ENCODE data around the gene ABCC2.

ABCC2 gene

DNA sequence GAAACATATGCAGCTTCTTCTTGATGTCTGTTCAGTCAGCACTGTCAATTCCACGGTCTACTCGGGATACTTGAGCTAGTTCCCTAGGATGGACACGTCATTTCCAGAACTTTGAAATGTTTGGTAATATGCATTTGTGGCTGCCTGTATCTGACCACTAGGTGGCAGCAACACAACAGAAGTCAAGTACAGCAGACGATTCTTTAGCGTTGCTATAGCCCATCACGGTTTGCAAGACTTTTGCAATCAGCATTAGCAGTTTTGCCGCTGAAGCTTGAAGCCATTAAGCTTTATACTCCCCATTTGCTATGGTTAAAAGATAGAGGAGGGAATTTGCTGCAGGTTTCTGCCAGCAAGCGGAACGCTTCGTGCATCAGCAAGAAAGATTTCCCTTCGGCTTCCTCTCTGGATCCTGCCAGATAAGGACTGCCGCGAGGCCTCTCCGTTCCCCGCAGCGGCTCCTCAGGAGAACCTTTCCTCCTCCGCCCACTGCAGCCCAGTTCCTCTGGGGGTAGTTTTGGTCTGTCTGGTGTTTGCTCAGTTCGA lies 63.5 kb downstream of the ABCC2 start:
- H3K27me3 ChIP-seq (replicated peaks; ENCODE audit: insufficient read depth, low read length), result no peaks in the 10 kb centered on the region
- DNase-seq, result peak; percentile 78
- H3K4me1 ChIP-seq (ENCODE audit: low read length), result no peaks in the 10 kb centered on the region
- peak overlapping the region; percentile 38 for H3K4me2 ChIP-seq (ENCODE audit: low read depth, low read length)
- H4K20me1 ChIP-seq (ENCODE audit: insufficient read depth, low read length), result no peaks in the 10 kb centered on the region
- H3K4me3 ChIP-seq (ENCODE audit: low read length), result 0 out of 2 replicates have a peak overlapping the region, but pooled peaks have one; percentile 14
- 0 out of 2 replicates have a peak overlapping the region, but pooled peaks have one; percentile 19 for H2AFZ ChIP-seq (ENCODE audit: low read length)
- TF ChIP-seq EZH2 (optimal IDR thresholded peaks at IDR 0.05; ENCODE audit: low read depth, low read length), result no peak
- TF ChIP-seq, protein P1, sequence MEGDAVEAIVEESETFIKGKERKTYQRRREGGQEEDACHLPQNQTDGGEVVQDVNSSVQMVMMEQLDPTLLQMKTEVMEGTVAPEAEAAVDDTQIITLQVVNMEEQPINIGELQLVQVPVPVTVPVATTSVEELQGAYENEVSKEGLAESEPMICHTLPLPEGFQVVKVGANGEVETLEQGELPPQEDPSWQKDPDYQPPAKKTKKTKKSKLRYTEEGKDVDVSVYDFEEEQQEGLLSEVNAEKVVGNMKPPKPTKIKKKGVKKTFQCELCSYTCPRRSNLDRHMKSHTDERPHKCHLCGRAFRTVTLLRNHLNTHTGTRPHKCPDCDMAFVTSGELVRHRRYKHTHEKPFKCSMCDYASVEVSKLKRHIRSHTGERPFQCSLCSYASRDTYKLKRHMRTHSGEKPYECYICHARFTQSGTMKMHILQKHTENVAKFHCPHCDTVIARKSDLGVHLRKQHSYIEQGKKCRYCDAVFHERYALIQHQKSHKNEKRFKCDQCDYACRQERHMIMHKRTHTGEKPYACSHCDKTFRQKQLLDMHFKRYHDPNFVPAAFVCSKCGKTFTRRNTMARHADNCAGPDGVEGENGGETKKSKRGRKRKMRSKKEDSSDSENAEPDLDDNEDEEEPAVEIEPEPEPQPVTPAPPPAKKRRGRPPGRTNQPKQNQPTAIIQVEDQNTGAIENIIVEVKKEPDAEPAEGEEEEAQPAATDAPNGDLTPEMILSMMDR (IDR thresholded peaks at IDR 0.05; ENCODE audit: low read length), result peak; percentile 94
- no peak overlapping the region for H3K9ac ChIP-seq (ENCODE audit: low read length)
- no peaks in the 10 kb centered on the region for H3K9me2 ChIP-seq (replicated peaks; ENCODE audit: insufficient read depth, low read length)
- H3F3A ChIP-seq (ENCODE audit: insufficient read depth, low read length), result no peaks in the 10 kb centered on the region
- no peaks in the 10 kb centered on the region for H3K36me3 ChIP-seq (replicated peaks; ENCODE audit: insufficient read depth, low read length)
- H3K27ac ChIP-seq (ENCODE audit: low read length), result no peak overlapping the region
- H3K79me2 ChIP-seq (ENCODE audit: low read length), result no peaks in the 10 kb centered on the region
- H3K9me3 ChIP-seq (replicated peaks; ENCODE audit: insufficient read depth, low read length), result no peaks in the 10 kb centered on the region

GRCh38 chr10:99849057-99849456 lies 66.6 kb downstream of the ABCC2 start:
- H3K27ac ChIP-seq (ENCODE audit: low read length), result no peak overlapping the region

DNA sequence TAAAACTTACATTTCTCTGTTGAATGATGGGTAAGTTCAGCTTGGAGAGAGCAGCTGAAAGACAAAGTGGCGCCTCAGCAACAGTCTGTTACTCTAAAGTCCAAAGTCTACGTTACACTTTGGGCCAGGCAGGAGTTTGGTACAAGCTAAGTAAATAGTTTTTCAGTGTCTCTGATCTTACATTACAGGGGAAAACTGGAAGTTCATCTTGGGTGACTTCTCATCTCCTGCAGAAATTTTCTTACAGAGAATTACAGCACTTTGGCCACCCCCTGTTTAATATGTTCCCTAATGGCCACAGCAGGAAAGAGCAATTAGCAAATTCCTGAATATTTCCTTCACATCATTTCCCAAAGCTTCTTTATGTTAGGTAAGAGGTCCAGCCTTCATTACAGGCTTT lies 67.1 kb downstream of the ABCC2 start:
- no peak for TF ChIP-seq EZH2phosphoT487 (IDR thresholded peaks at IDR 0.05; ENCODE audit: low read length)
- TF ChIP-seq EZH2 (optimal IDR thresholded peaks at IDR 0.05; ENCODE audit: low read depth, low read length), result no peak
- TF ChIP-seq, protein P1 (IDR thresholded peaks at IDR 0.05; ENCODE audit: low read length), result no peak
- H4K20me1 ChIP-seq (ENCODE audit: insufficient read depth, low read length), result no peaks in the 10 kb centered on the region
- no peaks in the 10 kb centered on the region for H3K27me3 ChIP-seq (replicated peaks; ENCODE audit: insufficient read depth, low read length)
- no peaks in the 10 kb centered on the region for H3K79me2 ChIP-seq (ENCODE audit: low read length)
- no peaks in the 10 kb centered on the region for H3K36me3 ChIP-seq (replicated peaks; ENCODE audit: insufficient read depth, low read length)
- H3K9me3 ChIP-seq (replicated peaks; ENCODE audit: insufficient read depth, low read length), result no peaks in the 10 kb centered on the region
- H3K9me2 ChIP-seq (replicated peaks; ENCODE audit: insufficient read depth, low read length), result no peaks in the 10 kb centered on the region
- H3K4me2 ChIP-seq (ENCODE audit: low read depth, low read length), result no peak overlapping the region
- no peak overlapping the region for H3K27ac ChIP-seq (ENCODE audit: low read length)
- H3K4me3 ChIP-seq (ENCODE audit: low read length), result no peak overlapping the region
- H3F3A ChIP-seq (ENCODE audit: insufficient read depth, low read length), result no peaks in the 10 kb centered on the region
- DNase-seq, result no peak
- no peak overlapping the region for H2AFZ ChIP-seq (ENCODE audit: low read length)
- H3K4me1 ChIP-seq (ENCODE audit: low read length), result no peaks in the 10 kb centered on the region
- H3K9ac ChIP-seq (ENCODE audit: low read length), result no peak overlapping the region

More at GRCh38 chr10:99849057-99849456, 66.6 kb downstream of the ABCC2 start:
- Histone ChIP-seq H3K4me1 (ENCODE audit: low read length) (no peaks in the 10 kb centered on the region), H3K36me3 (replicated peaks; ENCODE audit: insufficient read depth, low read length) (no peaks in the 10 kb centered on the region), H3K9me2 (replicated peaks; ENCODE audit: insufficient read depth, low read length) (no peaks in the 10 kb centered on the region), H3K9ac (ENCODE audit: low read length) (no peak overlapping the region), H4K20me1 (ENCODE audit: insufficient read depth, low read length) (no peaks in the 10 kb centered on the region), H3K27me3 (replicated peaks; ENCODE audit: insufficient read depth, low read length) (no peaks in the 10 kb centered on the region), H3K9me3 (replicated peaks; ENCODE audit: insufficient read depth, low read length) (no peaks in the 10 kb centered on the region), H2AFZ (ENCODE audit: low read length) (no peak overlapping the region), H3K4me3 (ENCODE audit: low read length) (no peak overlapping the region), H3F3A (ENCODE audit: insufficient read depth, low read length) (no peaks in the 10 kb centered on the region), H3K79me2 (ENCODE audit: low read length) (no peaks in the 10 kb centered on the region), H3K4me2 (ENCODE audit: low read depth, low read length) (no peak overlapping the region)
- no peak for DNase-seq
- TF ChIP-seq EZH2phosphoT487 (IDR thresholded peaks at IDR 0.05; ENCODE audit: low read length) (no peak), EZH2 (optimal IDR thresholded peaks at IDR 0.05; ENCODE audit: low read depth, low read length) (no peak)
- TF ChIP-seq, protein P1 (IDR thresholded peaks at IDR 0.05; ENCODE audit: low read length), result no peak

Measured in MM.1S (cell line).